Measurements from ENCODE around the gene MOCS3.

MOCS3 gene

DNA sequence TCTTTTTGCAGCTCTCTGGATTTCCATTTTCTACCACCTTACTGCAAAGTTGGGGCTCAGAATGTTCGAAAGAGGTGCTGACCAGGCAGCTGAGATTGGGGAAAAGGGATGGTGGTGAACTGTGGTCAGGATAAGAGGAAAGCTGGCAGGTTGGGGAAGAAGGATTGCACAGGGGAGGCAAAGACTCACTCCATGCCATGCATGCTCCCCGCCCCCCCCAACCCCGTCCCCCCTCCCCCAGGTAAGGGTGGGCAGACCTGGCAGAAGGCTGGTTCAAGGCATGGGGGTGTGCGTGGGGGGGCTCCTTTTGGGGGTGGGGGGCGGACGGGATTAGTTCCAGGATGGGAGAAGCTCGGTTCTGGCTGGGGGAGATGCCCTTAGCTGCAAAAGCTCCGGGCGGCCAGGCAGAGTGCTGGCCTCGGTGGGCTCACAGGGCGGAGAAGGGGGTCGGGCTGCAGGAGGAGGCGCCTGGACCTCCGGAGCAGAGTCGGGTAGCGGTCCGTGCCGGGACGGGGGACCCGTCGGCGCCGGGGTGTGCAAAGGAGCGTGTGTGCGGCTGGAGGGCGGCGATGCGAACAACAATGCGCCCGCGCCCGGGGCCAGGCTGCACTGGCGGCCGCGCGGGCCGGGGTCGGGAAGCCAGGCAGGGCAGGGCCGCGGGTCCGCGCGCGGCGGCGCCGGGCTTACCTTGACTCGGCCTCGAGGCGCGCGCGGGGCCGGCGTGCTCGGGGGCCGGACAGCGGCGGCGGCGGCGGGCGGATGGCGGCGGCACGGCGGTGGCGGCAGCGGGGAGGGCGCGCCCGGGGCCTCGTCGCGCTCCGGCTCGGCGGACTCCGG, 28.3 kb upstream of the MOCS3 start:
- DNase-seq = peak; percentile 23 to 69
- peak overlapping the region; percentile 68 to 91 for H3K4me3 ChIP-seq
- no peaks in the 10 kb centered on the region for H3K27me3 ChIP-seq
- TF ChIP-seq, protein P1, sequence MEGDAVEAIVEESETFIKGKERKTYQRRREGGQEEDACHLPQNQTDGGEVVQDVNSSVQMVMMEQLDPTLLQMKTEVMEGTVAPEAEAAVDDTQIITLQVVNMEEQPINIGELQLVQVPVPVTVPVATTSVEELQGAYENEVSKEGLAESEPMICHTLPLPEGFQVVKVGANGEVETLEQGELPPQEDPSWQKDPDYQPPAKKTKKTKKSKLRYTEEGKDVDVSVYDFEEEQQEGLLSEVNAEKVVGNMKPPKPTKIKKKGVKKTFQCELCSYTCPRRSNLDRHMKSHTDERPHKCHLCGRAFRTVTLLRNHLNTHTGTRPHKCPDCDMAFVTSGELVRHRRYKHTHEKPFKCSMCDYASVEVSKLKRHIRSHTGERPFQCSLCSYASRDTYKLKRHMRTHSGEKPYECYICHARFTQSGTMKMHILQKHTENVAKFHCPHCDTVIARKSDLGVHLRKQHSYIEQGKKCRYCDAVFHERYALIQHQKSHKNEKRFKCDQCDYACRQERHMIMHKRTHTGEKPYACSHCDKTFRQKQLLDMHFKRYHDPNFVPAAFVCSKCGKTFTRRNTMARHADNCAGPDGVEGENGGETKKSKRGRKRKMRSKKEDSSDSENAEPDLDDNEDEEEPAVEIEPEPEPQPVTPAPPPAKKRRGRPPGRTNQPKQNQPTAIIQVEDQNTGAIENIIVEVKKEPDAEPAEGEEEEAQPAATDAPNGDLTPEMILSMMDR (IDR thresholded peaks at IDR 0.05) = no peak
- H3K36me3 ChIP-seq = peaks cover 4 to 25% (median 19%) of the 10 kb centered on the region in 3 donors
- intact Hi-C loops (cut with DNase I; ENCODE audit: low total_unique reads) = loop anchor here (2.0 kb wide), 1 partner anchor 136 kb away; the partner anchor contains the start of gene BCAS4
- peaks cover 0 to 40% (median 24%) of the 10 kb centered on the region in 4 donors for H3K4me1 ChIP-seq
- no peaks in the 10 kb centered on the region for H3K9me3 ChIP-seq
- H3K27ac ChIP-seq = peak overlapping the region; percentile 90 to 99

DNA sequence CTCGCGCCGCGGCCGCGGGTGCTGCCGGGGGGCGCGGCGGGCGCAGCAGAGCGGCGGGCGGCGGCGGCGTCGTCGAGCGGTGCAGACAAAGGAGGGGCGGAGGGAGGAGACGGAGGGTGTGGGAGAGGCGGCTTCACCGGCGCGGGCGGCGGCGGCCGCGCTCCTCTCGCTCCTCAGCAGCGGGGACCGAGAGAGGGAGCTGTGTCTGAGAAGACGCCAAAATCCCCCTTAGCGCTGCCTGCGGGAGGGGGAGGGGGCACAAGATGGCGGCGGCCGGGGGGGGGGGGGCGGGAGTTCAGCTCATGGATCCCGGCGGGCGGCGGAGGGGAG, 27.7 kb upstream of the MOCS3 start:
- intact Hi-C loops (cut with DNase I; ENCODE audit: low total_unique reads) = loop anchor here (2.0 kb wide), 1 partner anchor 136 kb away; the partner anchor contains the start of gene BCAS4
- no peak for DNase-seq
- no peaks in the 10 kb centered on the region for H3K27me3 ChIP-seq
- H3K36me3 ChIP-seq = peaks cover 7 to 27% (median 25%) of the 10 kb centered on the region in 3 donors
- peaks cover 0 to 34% (median 21%) of the 10 kb centered on the region in 4 donors for H3K4me1 ChIP-seq
- peak overlapping the region; percentile 90 to 99 for H3K27ac ChIP-seq
- peak overlapping the region; percentile 68 to 91 for H3K4me3 ChIP-seq
- H3K9me3 ChIP-seq = no peaks in the 10 kb centered on the region
- TF ChIP-seq, protein P1 (IDR thresholded peaks at IDR 0.05) = no peak

DNA sequence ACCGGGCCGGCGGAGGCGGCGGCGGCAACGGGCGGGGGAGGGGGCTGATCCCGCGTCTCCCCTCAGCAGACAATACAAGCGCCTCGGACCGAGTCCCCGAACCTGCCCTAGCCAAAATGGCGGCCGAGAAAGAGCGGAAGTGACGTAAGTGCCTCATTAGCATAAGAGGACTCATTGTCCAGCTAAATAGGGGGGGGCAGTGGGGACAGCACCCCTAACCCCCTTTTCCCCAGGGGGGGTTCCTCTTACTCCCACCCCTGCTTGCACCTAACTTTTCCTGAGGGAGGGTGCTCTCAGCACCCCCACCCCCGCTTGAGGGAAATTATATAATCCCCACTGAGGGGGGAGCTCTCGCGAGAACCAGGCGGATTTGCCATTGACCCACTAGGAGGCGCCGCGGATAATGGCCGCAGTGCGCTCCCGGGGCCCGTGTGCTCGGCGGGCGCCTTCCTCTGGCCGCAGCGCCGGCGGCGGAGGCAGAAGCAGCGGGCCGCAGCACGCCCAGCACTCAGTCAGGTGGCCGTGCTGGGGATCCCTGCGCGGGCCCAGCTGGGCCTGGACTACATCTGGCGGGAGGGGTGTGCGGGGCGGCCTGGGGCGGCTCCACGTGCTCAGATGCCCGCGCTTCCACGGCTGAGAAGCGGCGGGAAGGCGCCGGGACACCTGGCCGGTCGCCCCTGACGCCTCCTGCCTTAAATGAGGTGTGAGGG, 27.2 kb upstream of the MOCS3 start, which contains the start of gene ADNP:
TSS of gene ADNP (minus strand) at position 132 of the 710 bp plus-strand sequence. CDS start 27,441 bp downstream, outside the sequence.
- Histone ChIP-seq H3K9me3 (no peaks in the 10 kb centered on the region), H3K27me3 (no peaks in the 10 kb centered on the region), H3K27ac (peak within 1 kb of the TSS; percentile 90 to 99), H3K4me3 (peak within 1 kb of the TSS; percentile 68 to 91), H3K4me1 (peaks cover 0 to 30% (median 19%) of the 10 kb centered on the region in 4 donors), H3K36me3 (peaks cover 7 to 32% (median 30%) of the 10 kb centered on the region in 3 donors)
- TF ChIP-seq, protein P1 (IDR thresholded peaks at IDR 0.05) = peak; percentile 74 to 88
- intact Hi-C loops (cut with DNase I; ENCODE audit: low total_unique reads) = loop anchor here (2.0 kb wide), 1 partner anchor 137 kb away; the partner anchor contains the start of gene BCAS4
- DNase-seq = peak; percentile 92 to 96

DNA sequence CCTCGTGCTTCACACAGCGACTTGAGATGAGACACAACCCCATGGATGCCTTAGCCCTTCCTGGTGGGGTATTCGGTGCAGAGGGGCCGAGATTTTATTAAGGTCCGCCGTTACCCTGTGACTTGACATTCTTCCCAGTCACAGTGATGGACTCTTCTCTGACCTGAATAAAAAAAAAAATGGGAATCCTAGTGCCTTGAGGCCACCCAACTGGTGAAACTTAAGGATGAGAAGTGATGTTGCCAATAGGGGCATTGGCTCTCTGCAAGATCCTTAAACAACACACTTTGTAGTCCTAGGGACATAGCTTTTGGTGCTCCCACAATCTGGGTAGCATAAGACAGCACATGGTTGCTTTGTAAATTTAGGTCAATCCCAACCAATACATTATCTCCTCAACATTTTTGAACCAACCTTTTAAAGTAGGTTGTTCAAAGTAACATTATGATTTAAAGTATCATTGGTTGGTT, 26.6 kb upstream of the MOCS3 start:
- no peak for DNase-seq
- peak overlapping the region; percentile 90 to 99 for H3K27ac ChIP-seq
- H3K27me3 ChIP-seq = no peaks in the 10 kb centered on the region
- peak overlapping the region; percentile 68 to 91 for H3K4me3 ChIP-seq
- peaks cover 0 to 24% (median 19%) of the 10 kb centered on the region in 4 donors for H3K4me1 ChIP-seq
- TF ChIP-seq, protein P1 (IDR thresholded peaks at IDR 0.05) = no peak
- intact Hi-C loops (cut with DNase I; ENCODE audit: low total_unique reads) = no loop called here
- no peaks in the 10 kb centered on the region for H3K9me3 ChIP-seq
- H3K36me3 ChIP-seq = peaks cover 7 to 38% (median 33%) of the 10 kb centered on the region in 3 donors

DNA sequence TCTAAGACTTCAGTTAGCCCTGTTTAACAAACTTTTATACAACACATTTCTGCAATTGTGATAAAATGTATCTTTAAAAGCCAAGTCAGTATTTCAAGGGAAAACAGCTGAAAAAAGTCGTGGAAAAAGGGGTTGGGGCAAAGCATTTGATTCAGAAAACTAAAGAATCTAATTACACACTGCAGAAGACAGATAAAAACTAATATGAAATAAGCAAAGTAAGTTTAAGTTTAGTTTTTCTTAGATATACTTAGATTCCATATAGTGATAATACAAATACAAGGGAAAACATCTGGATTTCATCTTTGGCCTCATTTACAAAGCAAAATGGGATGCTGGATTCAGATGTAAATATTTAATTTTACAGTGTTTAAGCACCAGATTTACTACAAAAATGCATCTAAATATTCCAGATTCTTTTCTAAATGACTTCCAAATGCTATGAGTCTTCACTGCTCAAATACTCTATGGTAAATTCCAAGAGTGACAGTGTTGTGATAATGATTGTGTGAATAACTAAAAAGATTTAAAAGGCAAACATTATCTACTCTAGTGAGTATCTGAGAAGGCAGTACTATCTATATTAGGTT, 25.8 kb upstream of the MOCS3 start:
- H3K27me3 ChIP-seq = no peaks in the 10 kb centered on the region
- TF ChIP-seq, protein P1 (IDR thresholded peaks at IDR 0.05) = no peak
- no peaks in the 10 kb centered on the region for H3K9me3 ChIP-seq
- peaks cover 0 to 17% (median 15%) of the 10 kb centered on the region in 4 donors for H3K4me1 ChIP-seq
- peak overlapping the region in 1 of 2 donors; percentile 90 for H3K27ac ChIP-seq
- DNase-seq = no peak
- intact Hi-C loops (cut with DNase I; ENCODE audit: low total_unique reads) = no loop called here
- no peak overlapping the region for H3K4me3 ChIP-seq
- H3K36me3 ChIP-seq = peaks cover 7 to 44% (median 40%) of the 10 kb centered on the region in 3 donors
